GM12892 (cell line): ENCODE results near the gene TEX28.

Experiments
- POLR2A ChIP-seq: IDR thresholded peaks from 2 replicates; pipeline ENCODE4 v1.6.1; 2011; ENCODE audit warnings: low read depth, low read length, control low read depth
- POLR2AphosphoS5 ChIP-seq: IDR thresholded peaks from 2 replicates; pipeline ENCODE4 v1.6.1; 2011; ENCODE audit warnings: low read depth, low read length, control low read depth
- TAF1 ChIP-seq: IDR thresholded peaks from 2 replicates; pipeline ENCODE4 v1.6.1; 2011; ENCODE audit warnings: low read depth, mild to moderate bottlenecking, control low read depth, low read length, borderline replicate concordance

DNA sequence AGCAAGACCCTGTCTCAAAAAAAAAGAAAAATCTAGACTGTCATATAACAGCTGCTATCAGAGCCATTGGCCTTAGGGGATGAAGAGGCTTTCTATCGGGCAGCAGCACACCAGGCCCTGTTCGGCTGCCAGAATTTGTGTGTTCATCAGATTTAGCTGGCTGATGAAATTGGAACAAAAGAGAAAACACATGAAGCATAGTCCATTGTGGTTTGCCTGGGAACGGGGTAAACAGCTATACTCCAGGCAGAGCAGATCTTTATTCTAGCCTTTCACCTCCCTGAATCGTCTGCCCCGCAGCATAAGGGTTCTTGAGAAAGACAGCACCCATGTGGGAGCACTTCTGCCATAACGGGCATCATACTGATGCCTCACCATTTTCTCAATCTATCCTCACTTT lies 12.3 kb upstream of the TEX28 start:
- TF ChIP-seq POLR2A (no peak), POLR2AphosphoS5 (no peak), TAF1 (no peak)
